ENCODE results near the gene ELMO2. TPM values are rescaled to one million over a fixed set of nuclear protein-coding genes. Genes with fewer than 3 reads are reported as not detected.

The ELMO2 gene
- total RNA-seq, 2 experiments from 2014 or later = 85.6 to 97.6 TPM

GRCh38 chr20:46353500-46354206, 52.8 kb downstream of the ELMO2 start:
- H3K4me3 Mint-ChIP-seq = no peak overlapping the region
- H3K36me3 Mint-ChIP-seq (ENCODE audit: low read depth) = peaks cover 19% of the 10 kb centered on the region
- no peak for DNase-seq
- POLR2A ChIA-PET = interaction anchor here (1.5 kb wide), 1 partner anchor 11 kb away, joined by 3 read pairs; no protein-coding TSS in a partner anchor
- H3K4me1 Mint-ChIP-seq = peaks cover 27% of the 10 kb centered on the region
- H3K27ac Mint-ChIP-seq = no peak overlapping the region
- no peaks in the 10 kb centered on the region for H3K27me3 Mint-ChIP-seq
- no peaks in the 10 kb centered on the region for H3K9me3 Mint-ChIP-seq
- CTCF ChIA-PET = no interaction called here

GRCh38 chr20:46352370-46352938, 54.0 kb downstream of the ELMO2 start:
- no peaks in the 10 kb centered on the region for H3K27me3 Mint-ChIP-seq
- no peak for DNase-seq
- no peaks in the 10 kb centered on the region for H3K9me3 Mint-ChIP-seq
- CTCF ChIA-PET = no interaction called here
- peaks cover 22% of the 10 kb centered on the region for H3K4me1 Mint-ChIP-seq
- POLR2A ChIA-PET = no interaction called here
- H3K27ac Mint-ChIP-seq = no peak overlapping the region
- H3K36me3 Mint-ChIP-seq (ENCODE audit: low read depth) = peaks cover 19% of the 10 kb centered on the region
- no peak overlapping the region for H3K4me3 Mint-ChIP-seq

DNA sequence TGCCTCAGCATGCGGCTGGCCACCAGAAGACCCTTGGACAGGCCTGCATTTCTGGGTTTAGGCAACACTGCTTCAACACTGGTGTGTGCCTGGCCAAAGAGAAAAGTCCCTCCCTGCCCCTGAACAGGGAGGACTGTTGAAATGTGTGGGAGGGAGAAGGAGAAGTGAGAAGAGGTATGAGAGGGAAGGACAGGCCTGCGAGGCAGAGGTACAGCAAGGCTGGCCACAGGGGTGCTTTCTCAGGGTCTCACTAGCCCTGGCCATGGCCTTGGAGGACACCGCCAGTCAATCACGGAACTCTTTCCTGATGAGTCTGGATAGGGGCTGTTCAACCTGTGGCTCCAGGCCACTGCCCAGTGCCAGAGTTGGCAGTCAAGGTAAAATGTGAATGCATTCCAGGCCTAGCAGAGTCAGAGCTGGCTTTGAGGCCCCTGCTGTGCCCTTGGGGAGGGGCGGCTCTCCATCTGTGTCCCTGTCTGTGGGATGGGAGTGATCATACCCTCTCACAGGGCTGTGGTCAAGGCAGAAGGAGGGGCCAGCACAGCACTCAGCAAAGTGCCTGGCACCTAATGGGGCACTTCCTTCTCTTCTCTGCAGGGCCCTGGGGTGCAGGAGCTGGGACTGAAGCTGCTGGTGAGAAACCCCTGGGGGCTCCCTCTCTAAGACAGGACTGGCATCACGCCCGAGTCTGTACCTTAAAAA, 54.9 kb downstream of the ELMO2 start:
- DNase-seq = no peak
- Mint-ChIP-seq H3K36me3 (ENCODE audit: low read depth) (peaks cover 23% of the 10 kb centered on the region), H3K4me1 (peaks cover 22% of the 10 kb centered on the region), H3K9me3 (no peaks in the 10 kb centered on the region), H3K27ac (no peak overlapping the region), H3K4me3 (no peak overlapping the region), H3K27me3 (no peaks in the 10 kb centered on the region)
- CTCF ChIA-PET = no interaction called here
- POLR2A ChIA-PET = no interaction called here

DNA sequence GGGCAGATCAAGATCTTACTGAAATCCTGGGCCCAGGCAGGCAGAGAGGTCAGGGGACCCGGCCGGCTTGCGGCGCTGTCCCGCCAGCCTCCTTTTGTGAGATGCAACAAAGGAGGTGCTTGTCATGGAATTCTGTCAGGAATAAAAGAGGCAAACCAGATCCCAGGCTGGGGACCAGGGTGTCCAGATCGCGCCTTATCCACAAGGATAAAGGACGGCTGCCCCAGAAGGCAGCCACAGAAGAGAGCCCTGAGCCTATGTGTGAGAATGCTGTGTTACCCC, 55.5 kb downstream of the ELMO2 start:
- H3K4me3 Mint-ChIP-seq = no peak overlapping the region
- no peaks in the 10 kb centered on the region for H3K9me3 Mint-ChIP-seq
- H3K27me3 Mint-ChIP-seq = no peaks in the 10 kb centered on the region
- POLR2A ChIA-PET = no interaction called here
- peaks cover 25% of the 10 kb centered on the region for H3K36me3 Mint-ChIP-seq (ENCODE audit: low read depth)
- CTCF ChIA-PET = no interaction called here
- peaks cover 24% of the 10 kb centered on the region for H3K4me1 Mint-ChIP-seq
- no peak overlapping the region for H3K27ac Mint-ChIP-seq
- DNase-seq = no peak

DNA sequence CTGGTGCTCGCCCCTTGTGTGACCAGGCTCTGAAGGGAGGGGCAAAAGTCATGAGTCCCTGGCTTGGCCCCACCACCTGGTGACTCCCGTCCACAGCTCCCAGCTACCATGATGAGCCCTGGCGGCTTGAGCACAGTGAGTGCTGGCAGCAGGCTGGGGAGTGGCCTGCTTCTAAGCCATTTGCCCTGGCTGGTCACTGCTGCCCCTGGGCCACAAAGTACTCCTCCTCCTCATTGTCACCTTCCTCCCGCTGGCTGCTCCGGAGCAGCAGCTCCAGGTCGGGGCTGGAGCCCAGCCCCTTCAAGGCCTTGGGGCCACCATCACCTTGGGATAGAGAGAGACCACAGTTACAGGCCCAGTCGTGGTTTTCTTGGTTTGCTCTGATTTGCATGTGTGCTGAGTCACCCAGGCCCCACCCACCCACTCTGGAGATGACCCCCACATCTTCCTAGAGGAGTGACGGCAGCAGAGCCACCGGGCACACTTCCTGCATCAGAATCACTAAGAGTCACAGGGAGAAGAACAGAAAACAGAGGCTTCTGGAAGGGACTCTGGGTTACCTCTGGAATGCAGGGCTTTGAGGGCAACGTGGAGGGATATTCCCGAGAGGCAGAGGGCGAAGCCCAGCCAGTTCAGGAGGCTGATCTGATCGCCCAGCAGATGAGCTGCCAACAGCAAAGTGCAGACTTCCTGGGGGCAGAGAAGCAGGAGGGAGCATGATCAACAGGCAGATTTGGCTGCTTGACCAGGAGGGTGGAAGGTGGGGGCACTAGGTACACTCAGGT, 56.0 kb downstream of the ELMO2 start:
- DNase-seq = peak; percentile 32
- ChIA-PET POLR2A (interaction anchor here (1.4 kb wide), 1 partner anchor 37 kb away, joined by 4 read pairs; no protein-coding TSS in a partner anchor), CTCF (interaction anchor here (1.1 to 2.3 kb wide), 4 partner anchors 11 to 218 kb away, joined by 3 to 36 read pairs (median 6); no protein-coding TSS in a partner anchor)
- Mint-ChIP-seq H3K4me1 (peaks cover 24% of the 10 kb centered on the region), H3K9me3 (no peaks in the 10 kb centered on the region), H3K27me3 (no peaks in the 10 kb centered on the region), H3K27ac (peak overlapping the region; percentile 75), H3K36me3 (ENCODE audit: low read depth) (peaks cover 20% of the 10 kb centered on the region), H3K4me3 (no peak overlapping the region)

DNA sequence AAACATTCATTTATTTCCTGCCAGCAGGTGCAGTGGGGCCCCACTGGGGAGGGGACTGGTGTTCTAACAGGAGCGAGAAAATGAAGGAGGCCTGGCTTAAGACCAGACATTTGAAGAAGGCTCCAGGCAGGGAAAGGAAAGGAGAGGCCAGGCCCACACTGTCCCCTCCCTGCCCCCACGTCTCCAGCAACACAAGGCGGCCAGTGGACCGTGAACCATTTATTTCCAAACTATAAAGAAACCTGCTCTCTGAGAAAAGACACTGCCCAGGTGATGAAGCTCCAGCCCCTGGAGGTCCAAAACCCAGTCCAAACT, 56.7 kb downstream of the ELMO2 start:
- Mint-ChIP-seq H3K4me1 (peaks cover 24% of the 10 kb centered on the region), H3K9me3 (no peaks in the 10 kb centered on the region), H3K27me3 (peaks cover 3% of the 10 kb centered on the region), H3K27ac (no peak overlapping the region), H3K4me3 (no peak overlapping the region), H3K36me3 (ENCODE audit: low read depth) (peaks cover 20% of the 10 kb centered on the region)
- POLR2A ChIA-PET = interaction anchor here (1.4 to 1.6 kb wide), 2 partner anchors 15 to 36 kb away, joined by 4 to 13 read pairs; no protein-coding TSS in a partner anchor
- DNase-seq = no peak
- CTCF ChIA-PET = interaction anchor here (0.7 to 2.6 kb wide), 19 partner anchors 8 to 426 kb away, joined by 3 to 36 read pairs (median 5); partner anchors contain the start of genes ELMO2 and TP53RK

DNA sequence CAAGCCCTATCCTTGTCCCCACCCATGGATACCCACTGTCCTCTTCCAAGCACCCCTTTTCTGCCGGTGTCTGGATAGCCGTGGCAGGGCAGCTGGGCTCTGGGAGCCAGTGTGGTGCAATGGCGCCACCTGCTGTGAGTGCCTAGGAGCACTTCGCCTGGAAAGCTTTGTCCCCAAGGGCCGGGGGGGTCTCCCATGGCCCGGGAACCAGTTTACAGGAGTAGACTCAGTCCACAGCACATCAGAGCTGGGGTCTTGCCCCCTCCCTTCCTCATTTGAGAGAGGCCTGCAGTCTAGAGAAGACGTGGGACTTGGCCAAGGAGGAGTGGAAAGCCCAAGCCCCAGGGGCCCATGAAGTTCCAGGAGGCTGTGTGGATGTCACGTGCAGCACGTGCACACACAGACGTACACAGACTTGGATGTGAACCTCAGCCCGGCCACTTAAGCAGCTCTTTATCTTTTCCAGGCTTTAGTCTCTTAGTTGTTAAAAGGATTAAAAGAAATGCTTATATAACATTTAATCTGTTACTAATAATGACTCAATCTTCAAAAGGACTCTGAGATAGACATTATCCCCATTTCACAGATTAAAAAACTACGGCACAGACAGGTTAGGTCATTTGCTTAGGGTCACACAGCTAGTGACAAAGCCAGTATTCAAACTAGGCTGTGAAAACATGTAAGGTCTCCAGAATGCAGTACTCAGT, 57.2 kb downstream of the ELMO2 start:
- Mint-ChIP-seq H3K4me3 (no peak overlapping the region), H3K9me3 (no peaks in the 10 kb centered on the region), H3K36me3 (ENCODE audit: low read depth) (peaks cover 17% of the 10 kb centered on the region), H3K27me3 (peaks cover 7% of the 10 kb centered on the region), H3K4me1 (peaks cover 24% of the 10 kb centered on the region), H3K27ac (no peak overlapping the region)
- ChIA-PET POLR2A (interaction anchor here (0.7 to 1.6 kb wide), 3 partner anchors 15 to 57 kb away, joined by 4 to 13 read pairs (median 4); partner anchors contain the start of gene ELMO2), CTCF (interaction anchor here (0.7 to 2.6 kb wide), 27 partner anchors 9 to 425 kb away, joined by 3 to 36 read pairs (median 4); partner anchors contain the start of genes ELMO2 and TP53RK)
- DNase-seq = peak; percentile 62

DNA sequence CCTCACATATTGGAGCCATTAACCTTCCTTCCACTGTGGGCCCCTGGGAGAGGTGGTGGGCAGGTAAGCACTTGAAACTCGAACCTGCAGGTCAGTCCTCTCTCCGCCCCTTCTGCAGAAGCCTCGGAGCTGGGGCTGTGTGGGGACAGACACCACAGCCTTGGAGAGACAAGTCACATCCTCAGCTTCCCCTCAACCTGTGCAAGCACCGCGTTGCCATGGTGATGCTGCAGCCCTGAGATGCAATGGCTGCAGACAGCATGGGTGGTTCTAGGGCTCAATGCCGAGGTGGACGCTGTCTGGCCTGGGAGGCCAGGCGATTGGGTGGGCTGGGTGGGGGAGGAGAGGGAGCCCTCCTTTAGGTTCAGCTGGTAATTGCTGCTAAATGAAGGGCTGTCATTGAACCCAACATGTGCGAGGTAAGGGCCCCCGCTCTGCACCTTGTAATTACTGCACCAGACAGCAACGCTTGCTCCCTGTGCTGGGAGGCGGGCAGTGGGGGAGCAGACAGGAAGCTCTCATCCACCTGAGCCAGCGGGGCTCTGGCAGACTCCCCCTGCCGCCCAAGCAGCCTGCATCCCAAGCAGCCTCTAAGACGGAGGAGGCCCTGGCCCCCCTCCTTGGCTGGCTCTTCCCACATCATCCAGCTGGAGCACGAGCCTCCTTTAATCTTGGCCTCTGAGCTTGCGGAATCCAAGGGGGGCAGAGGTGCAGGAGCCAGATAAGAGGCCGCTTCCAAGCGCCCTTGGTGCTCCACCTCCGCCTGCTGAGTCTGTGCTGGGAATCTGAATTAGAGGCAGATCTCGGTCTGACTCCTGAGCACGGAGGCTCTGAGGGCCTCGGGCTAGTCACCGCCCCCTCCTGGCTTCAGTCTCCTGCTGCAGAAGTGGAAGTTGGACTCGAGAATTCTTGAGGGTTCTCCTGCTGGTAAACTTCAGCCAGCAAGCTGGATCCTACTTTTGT, 58.3 kb downstream of the ELMO2 start:
- CTCF ChIA-PET = interaction anchor here (0.7 to 2.6 kb wide), 22 partner anchors 8 to 378 kb away, joined by 3 to 36 read pairs (median 5); partner anchors contain the start of gene ELMO2
- no peak overlapping the region for H3K4me3 Mint-ChIP-seq
- peaks cover 27% of the 10 kb centered on the region for H3K4me1 Mint-ChIP-seq
- peaks cover 12% of the 10 kb centered on the region for H3K27me3 Mint-ChIP-seq
- no peak for DNase-seq
- H3K9me3 Mint-ChIP-seq = no peaks in the 10 kb centered on the region
- H3K36me3 Mint-ChIP-seq (ENCODE audit: low read depth) = peaks cover 17% of the 10 kb centered on the region
- H3K27ac Mint-ChIP-seq = no peak overlapping the region
- POLR2A ChIA-PET = interaction anchor here (0.7 to 2.5 kb wide), 5 partner anchors 9 to 58 kb away, joined by 3 to 13 read pairs (median 4); partner anchors contain the start of gene ELMO2

DNA sequence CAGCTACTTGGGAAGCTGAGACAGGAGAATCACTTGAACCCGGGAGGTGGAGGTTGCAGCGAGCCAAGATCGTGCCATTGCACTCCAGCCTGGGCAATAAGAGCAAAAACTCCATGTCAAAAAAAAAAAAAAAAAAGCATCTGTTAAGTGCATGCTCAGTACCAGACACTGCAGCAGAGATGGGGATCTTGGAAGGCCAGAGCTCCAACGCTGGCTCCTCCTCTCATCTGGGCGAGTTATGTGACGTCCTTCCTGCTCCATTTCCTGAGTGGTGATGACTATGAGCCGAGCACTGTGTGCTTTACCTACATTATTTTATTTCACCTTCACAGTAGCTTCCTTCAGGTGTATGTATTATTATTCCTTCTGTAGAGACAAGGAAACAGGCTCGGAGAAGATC, 59.6 kb downstream of the ELMO2 start:
- H3K4me3 Mint-ChIP-seq = no peak overlapping the region
- POLR2A ChIA-PET = interaction anchor here (1.5 to 2.5 kb wide), 2 partner anchors 16 to 18 kb away, joined by 4 to 6 read pairs; no protein-coding TSS in a partner anchor
- H3K27ac Mint-ChIP-seq = no peak overlapping the region

DNA sequence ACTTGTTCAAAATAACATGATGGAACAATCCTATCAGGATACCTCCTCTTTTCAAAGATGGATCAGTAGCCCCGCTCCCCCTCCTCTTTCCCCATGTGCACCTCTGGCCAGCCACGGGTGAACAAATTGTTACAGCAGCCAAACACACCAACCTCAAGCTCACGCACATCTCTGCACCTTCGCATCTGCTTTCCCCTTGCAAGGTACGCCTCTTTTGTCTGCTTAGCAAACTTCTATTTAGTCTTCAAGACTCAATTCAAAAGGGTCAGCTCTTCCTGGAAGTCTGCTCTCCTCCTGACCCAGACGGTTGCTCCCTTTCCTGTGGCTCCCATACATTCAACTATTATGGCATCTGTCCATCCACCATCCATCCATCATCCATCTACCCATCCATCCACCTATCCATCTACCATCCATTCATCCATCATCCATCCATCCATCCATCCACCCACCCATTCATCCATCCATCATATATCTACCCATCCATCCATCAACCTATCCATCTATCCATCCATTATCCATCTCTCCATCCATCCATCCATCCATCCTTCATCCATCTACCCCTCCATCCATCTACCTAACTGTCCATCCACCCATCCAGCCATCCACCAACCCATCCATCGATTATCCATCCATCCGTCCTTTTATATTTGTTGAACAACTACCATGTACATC, 61.8 kb downstream of the ELMO2 start:
- no peaks in the 10 kb centered on the region for H3K9me3 Mint-ChIP-seq
- CTCF ChIA-PET = no interaction called here
- DNase-seq = no peak
- H3K4me3 Mint-ChIP-seq = no peak overlapping the region
- H3K27me3 Mint-ChIP-seq = peaks cover 35% of the 10 kb centered on the region
- no peak overlapping the region for H3K27ac Mint-ChIP-seq
- POLR2A ChIA-PET = no interaction called here
- peaks cover 16% of the 10 kb centered on the region for H3K4me1 Mint-ChIP-seq
- peaks cover 6% of the 10 kb centered on the region for H3K36me3 Mint-ChIP-seq (ENCODE audit: low read depth)

More for the DNA sequence above, 59.6 kb downstream of the ELMO2 start:
- CTCF ChIA-PET = interaction anchor here (0.7 kb wide), 1 partner anchor 11 kb away, joined by 3 read pairs; no protein-coding TSS in a partner anchor
- Mint-ChIP-seq H3K27me3 (peaks cover 23% of the 10 kb centered on the region), H3K4me1 (peaks cover 30% of the 10 kb centered on the region), H3K36me3 (ENCODE audit: low read depth) (peaks cover 12% of the 10 kb centered on the region), H3K9me3 (no peaks in the 10 kb centered on the region)
- no peak for DNase-seq

- no peak overlapping the region for H3K27ac Mint-ChIP-seq
- peaks cover 11% of the 10 kb centered on the region for H3K4me1 Mint-ChIP-seq
- peaks cover 6% of the 10 kb centered on the region for H3K36me3 Mint-ChIP-seq (ENCODE audit: low read depth)
- no peak for DNase-seq
- H3K9me3 Mint-ChIP-seq = no peaks in the 10 kb centered on the region
- ChIA-PET POLR2A (no interaction called here), CTCF (no interaction called here)
- H3K27me3 Mint-ChIP-seq = peaks cover 37% of the 10 kb centered on the region
- no peak overlapping the region for H3K4me3 Mint-ChIP-seq
These were observed 62.4 kb downstream of the ELMO2 start for GRCh38 chr20:46343975-46344357.
